A673 (cell line): ENCODE measurements around the gene TP53I11. TPM values are rescaled to one million over a fixed set of nuclear protein-coding genes. Genes with fewer than 3 reads are reported as not detected.

Source experiments
- BruUV-seq: library from RNA; stranded (reverse); fragments of 400-500 nt; replicated peaks from 2 replicates; lab custom pipeline; 2021; lab: Mats Ljungman, UMichigan
- CTCF ChIA-PET: fragments of 300-600 bp; sonication (Branson Sonifier 250); formaldehyde crosslinking; loops from one replicate; lab custom pipeline; 2022; ENCODE audit warnings: antibody characterized with exemption; lab: Charles Lee
- POLR2A ChIA-PET: fragments of 300-600 bp; sonication (Branson Sonifier 250); formaldehyde crosslinking; loops from one replicate; lab custom pipeline; 2022; ENCODE audit warnings: antibody characterized with exemption; ENCODE audit not compliant: low non-redundant PET; lab: Charles Lee
- DNase-seq: peaks from one replicate; pipeline ENCODE4 v3.0.0-alpha.2; 2015; ENCODE audit warnings: low spot score
- H3K27ac ChIP-seq: fragments of 200-600 bp; sonication (generic); 2 replicates; pipeline ENCODE4 v1.5.1; 2016; ENCODE audit warnings: mixed run types, low read depth, mild to moderate bottlenecking, mixed read lengths, antibody characterized with exemption, low read length; ENCODE audit not compliant: poor library complexity, severe bottlenecking
- H3K27me3 ChIP-seq: fragments of 200-600 bp; sonication (generic); replicated peaks from 2 replicates; pipeline ENCODE4 v1.6.1; 2017; ENCODE audit warnings: mixed run types, low read depth, mild to moderate bottlenecking, mixed read lengths, antibody characterized with exemption, low read length; ENCODE audit not compliant: insufficient read depth, poor library complexity
- H3K36me3 ChIP-seq: fragments of 200-600 bp; sonication (generic); 2 replicates; pipeline ENCODE4 v1.6.1; 2016; ENCODE audit warnings: mixed run types, mild to moderate bottlenecking, mixed read lengths, antibody characterized with exemption, low read length; ENCODE audit not compliant: insufficient read depth, poor library complexity, severe bottlenecking
- H3K4me1 ChIP-seq: fragments of 200-600 bp; sonication (generic); 2 replicates; pipeline ENCODE4 v1.6.1; 2017; ENCODE audit warnings: mixed run types, mild to moderate bottlenecking, mixed read lengths, antibody characterized with exemption, low read length; ENCODE audit not compliant: insufficient read depth, poor library complexity, severe bottlenecking
- H3K4me3 ChIP-seq: fragments of 200-600 bp; sonication (generic); 2 replicates; pipeline ENCODE4 v1.5.1; 2016; ENCODE audit warnings: low read depth, mixed run types, mild to moderate bottlenecking, mixed read lengths, low read length; ENCODE audit not compliant: poor library complexity, severe bottlenecking
- H3K9me3 ChIP-seq: fragments of 200-600 bp; sonication (generic); 2 replicates; pipeline ENCODE4 v1.6.1; 2016; ENCODE audit warnings: mixed run types, low read depth, mild to moderate bottlenecking, mixed read lengths, antibody characterized with exemption, low read length; ENCODE audit not compliant: poor library complexity, severe bottlenecking
- EZH2 ChIP-seq: fragments of 200-600 bp; sonication (generic); IDR thresholded peaks from 2 replicates; pipeline ENCODE4 v1.6.1; 2017; ENCODE audit warnings: borderline replicate concordance, low read depth, mild to moderate bottlenecking, mixed read lengths, antibody characterized with exemption, low read length; ENCODE audit not compliant: poor library complexity, severe bottlenecking
- intact Hi-C: fragments of 100-400 bp; cut with micrococcal nuclease; formaldehyde crosslinking; loops from one replicate; pipeline ENCODE4 v1.10.0; 2022; ENCODE audit not compliant: unreplicated experiment
- total RNA-seq: library from RNA; stranded (reverse); gene quantifications from 2 replicates; pipeline ENCODE4 v1.2.3, GENCODE V29; 2021
- TF ChIP-seq, protein P1 (sequence below): fragments of 300-800, 200-600 bp; sonication (generic); conservative IDR thresholded peaks from 2 replicates; pipeline ENCODE4 v1.5.1; 2017; ENCODE audit warnings: low read depth, mild to moderate bottlenecking, antibody characterized with exemption, low read length, moderate library complexity, mixed read lengths

TP53I11 gene
- total RNA-seq, 1 experiment from 2014 or later = 52.0 TPM

DNA sequence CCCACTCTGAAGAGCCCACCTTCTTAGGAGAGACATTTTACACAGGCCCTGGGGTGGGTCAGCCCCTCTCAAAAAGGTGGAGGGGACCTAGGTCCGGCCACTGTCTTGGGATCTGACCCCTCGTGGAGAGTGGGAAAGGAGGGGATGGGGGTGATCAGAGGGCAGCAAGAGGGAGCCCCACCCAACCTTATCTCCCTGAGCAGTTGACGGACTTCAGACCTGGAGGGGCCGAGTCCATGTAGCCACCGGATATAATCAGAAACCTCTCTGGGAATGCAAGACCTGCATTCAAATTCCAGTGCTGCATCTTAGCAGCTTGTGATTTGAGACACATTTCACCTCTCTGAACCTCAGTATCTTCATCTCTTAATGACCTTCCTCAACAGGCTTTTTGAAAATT lies 44.0 kb downstream of the TP53I11 start:
- POLR2A ChIA-PET = no interaction called here

DNA sequence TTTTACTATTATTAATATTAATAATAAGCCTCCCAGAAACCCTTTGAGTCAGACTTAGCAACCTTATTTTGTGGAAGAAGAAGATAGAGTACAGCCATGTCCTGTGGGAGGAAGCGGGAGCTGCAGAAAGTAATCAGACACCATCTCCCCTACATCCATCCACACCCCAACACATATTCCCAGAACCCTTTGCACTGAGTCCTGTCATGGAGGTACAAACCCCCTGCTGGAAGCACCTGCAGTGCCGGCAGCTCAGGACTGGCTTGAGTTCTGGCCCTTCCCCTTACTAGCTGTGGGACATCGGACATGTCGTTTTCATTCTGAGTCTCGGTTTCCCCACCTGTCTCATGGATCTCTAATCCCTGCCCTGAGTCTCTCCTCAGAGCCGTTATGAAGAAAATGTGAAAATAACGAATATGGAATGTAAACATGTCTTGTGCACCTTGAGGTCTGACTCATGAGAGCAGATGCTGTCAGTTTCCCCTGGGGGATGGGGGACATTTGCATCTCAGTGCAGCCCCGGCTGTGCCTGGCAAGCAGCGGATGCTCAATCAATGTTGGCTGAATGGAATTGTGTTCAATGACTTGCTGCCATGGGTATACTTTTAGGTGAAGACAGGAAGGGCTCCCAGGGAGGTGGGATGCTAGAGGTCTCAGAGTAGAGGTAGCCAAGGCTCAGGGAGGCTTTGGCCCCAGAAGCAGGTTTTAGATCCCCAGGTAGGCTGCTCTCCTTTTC lies 45.4 kb downstream of the TP53I11 start:
- intact Hi-C loops = no loop called here
- CTCF ChIA-PET = no interaction called here
- Histone ChIP-seq H3K9me3 (no peaks in the 10 kb centered on the region), H3K27ac (no peak overlapping the region), H3K36me3 (no peaks in the 10 kb centered on the region), H3K4me1 (no peaks in the 10 kb centered on the region), H3K4me3 (no peak overlapping the region), H3K27me3 (no peaks in the 10 kb centered on the region)
- TF ChIP-seq EZH2 = no peak
- TF ChIP-seq, protein P1, sequence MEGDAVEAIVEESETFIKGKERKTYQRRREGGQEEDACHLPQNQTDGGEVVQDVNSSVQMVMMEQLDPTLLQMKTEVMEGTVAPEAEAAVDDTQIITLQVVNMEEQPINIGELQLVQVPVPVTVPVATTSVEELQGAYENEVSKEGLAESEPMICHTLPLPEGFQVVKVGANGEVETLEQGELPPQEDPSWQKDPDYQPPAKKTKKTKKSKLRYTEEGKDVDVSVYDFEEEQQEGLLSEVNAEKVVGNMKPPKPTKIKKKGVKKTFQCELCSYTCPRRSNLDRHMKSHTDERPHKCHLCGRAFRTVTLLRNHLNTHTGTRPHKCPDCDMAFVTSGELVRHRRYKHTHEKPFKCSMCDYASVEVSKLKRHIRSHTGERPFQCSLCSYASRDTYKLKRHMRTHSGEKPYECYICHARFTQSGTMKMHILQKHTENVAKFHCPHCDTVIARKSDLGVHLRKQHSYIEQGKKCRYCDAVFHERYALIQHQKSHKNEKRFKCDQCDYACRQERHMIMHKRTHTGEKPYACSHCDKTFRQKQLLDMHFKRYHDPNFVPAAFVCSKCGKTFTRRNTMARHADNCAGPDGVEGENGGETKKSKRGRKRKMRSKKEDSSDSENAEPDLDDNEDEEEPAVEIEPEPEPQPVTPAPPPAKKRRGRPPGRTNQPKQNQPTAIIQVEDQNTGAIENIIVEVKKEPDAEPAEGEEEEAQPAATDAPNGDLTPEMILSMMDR = no peak
- POLR2A ChIA-PET = no interaction called here
- no TSS peak for BruUV-seq
- no peak for DNase-seq

More for the DNA sequence above, 44.0 kb downstream of the TP53I11 start:
- peaks cover 11% of the 10 kb centered on the region for H3K4me1 ChIP-seq
- no peaks in the 10 kb centered on the region for H3K36me3 ChIP-seq
- intact Hi-C loops = no loop called here
- no peak overlapping the region for H3K27ac ChIP-seq
- TF ChIP-seq, protein P1 = no peak
- TF ChIP-seq EZH2 = no peak
- CTCF ChIA-PET = interaction anchor here (1.9 kb wide), 1 partner anchor 289 kb away, joined by 9 read pairs; no protein-coding TSS in a partner anchor
- H3K27me3 ChIP-seq = no peaks in the 10 kb centered on the region
- no peak for DNase-seq
- BruUV-seq = no TSS peak
- H3K4me3 ChIP-seq = no peak overlapping the region
- H3K9me3 ChIP-seq = no peaks in the 10 kb centered on the region

DNA sequence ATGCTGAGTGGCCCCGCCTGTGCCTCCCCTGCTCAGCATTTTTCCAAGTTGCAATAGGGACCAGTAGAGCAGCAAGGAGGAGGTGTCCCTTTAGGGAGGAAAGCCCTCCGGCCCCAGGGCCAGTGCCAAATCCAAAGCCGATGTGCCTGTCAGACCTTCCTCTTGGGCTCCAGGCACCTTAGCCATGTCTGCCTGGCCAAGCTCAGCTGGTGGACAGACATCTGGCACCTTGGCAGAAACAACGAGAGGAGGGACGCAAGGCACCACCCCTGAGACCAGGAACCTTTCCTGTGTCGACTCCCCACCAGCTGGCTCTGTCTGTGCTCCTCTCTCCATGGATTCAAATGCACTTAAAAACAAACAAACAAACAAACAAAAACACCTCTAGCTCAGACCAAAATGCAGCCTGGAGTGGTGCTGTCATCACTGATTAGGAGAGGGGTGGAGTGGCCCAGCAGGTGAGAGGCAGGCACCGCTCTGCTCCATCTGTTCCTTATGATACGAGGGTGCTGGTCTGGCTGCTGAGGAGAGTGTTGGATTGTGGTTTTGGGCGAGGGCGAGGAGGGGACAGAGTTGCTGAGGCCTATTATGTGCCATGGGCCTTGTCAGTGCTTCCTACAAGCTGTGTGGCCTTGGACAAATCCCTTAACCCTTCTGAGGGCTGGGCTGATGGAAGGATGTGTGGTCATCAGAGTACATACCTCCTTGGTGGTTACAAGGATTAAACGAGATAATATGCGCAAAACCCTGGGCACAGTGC lies 46.2 kb downstream of the TP53I11 start:
- H3K4me3 ChIP-seq = no peak overlapping the region
- TF ChIP-seq EZH2 = no peak
- TF ChIP-seq, protein P1 = no peak
- no peak overlapping the region for H3K27ac ChIP-seq

More for the DNA sequence above, 46.2 kb downstream of the TP53I11 start:
- no peaks in the 10 kb centered on the region for H3K9me3 ChIP-seq
- intact Hi-C loops = no loop called here
- no TSS peak for BruUV-seq
- ChIA-PET CTCF (no interaction called here), POLR2A (no interaction called here)
- H3K4me1 ChIP-seq = no peaks in the 10 kb centered on the region
- no peak for DNase-seq
- no peaks in the 10 kb centered on the region for H3K36me3 ChIP-seq
- H3K27me3 ChIP-seq = no peaks in the 10 kb centered on the region
